Caco-2 (cell line): Measurements from ENCODE around the gene GABRA4. TPM values are rescaled to one million over a fixed set of nuclear protein-coding genes. Genes with fewer than 3 reads are reported as not detected.

ENCODE experiments used
- BruUV-seq: library from RNA; stranded (reverse); fragments of 400-500 nt; replicated peaks from 2 replicates; lab custom pipeline; 2021; lab: Mats Ljungman, UMichigan
- CTCF ChIA-PET: fragments of 300-600 bp; sonication (Branson Sonifier 250); formaldehyde crosslinking; loops from one replicate; lab custom pipeline; 2022; ENCODE audit warnings: antibody characterized with exemption; lab: Charles Lee
- POLR2A ChIA-PET: fragments of 300-600 bp; sonication (Branson Sonifier 250); formaldehyde crosslinking; loops from one replicate; lab custom pipeline; 2022; ENCODE audit warnings: antibody characterized with exemption; lab: Charles Lee
- DNase-seq, 2 experiments: peaks; one replicate each; pipeline versions ENCODE4 v3.0.0 to v3.0.0-alpha.2; 2020 to 2022
- H3K27me3 ChIP-seq: replicated peaks from 2 replicates; pipeline ENCODE4 v1.6.0; 2011; ENCODE audit warnings: low read length; ENCODE audit not compliant: control insufficient read depth, insufficient read depth
- H3K36me3 ChIP-seq: 2 replicates; pipeline ENCODE4 v1.5.1; 2011; ENCODE audit warnings: low read length; ENCODE audit not compliant: control insufficient read depth, insufficient read depth
- H3K4me1 ChIP-seq: fragments of 250-450 bp; sonication (Bioruptor Pico); 2 replicates; pipeline ENCODE4 v1.5.1; 2020; ENCODE audit warnings: mild to moderate bottlenecking
- H3K4me3 ChIP-seq: 2 replicates; pipeline ENCODE4 v1.5.1; 2011; ENCODE audit warnings: low read depth, mild to moderate bottlenecking, control low read depth, low read length
- H3K9me3 ChIP-seq: fragments of 250-450 bp; sonication (Bioruptor Pico); 2 replicates; pipeline ENCODE4 v1.5.1; 2020; ENCODE audit warnings: mild to moderate bottlenecking, moderate library complexity
- H3K27ac Mint-ChIP-seq: one replicate; pipeline ENCODE4 v1.8.0; 2022; ENCODE audit warnings: mixed read lengths; ENCODE audit not compliant: unreplicated experiment
- H3K27me3 Mint-ChIP-seq: one replicate; pipeline ENCODE4 v1.8.0; 2022; ENCODE audit warnings: mixed read lengths; ENCODE audit not compliant: insufficient read depth, unreplicated experiment
- H3K36me3 Mint-ChIP-seq: one replicate; pipeline ENCODE4 v1.8.0; 2022; ENCODE audit warnings: mild to moderate bottlenecking, mixed read lengths; ENCODE audit not compliant: insufficient read depth, unreplicated experiment
- H3K4me1 Mint-ChIP-seq: one replicate; pipeline ENCODE4 v1.8.0; 2022; ENCODE audit warnings: low read depth, mixed read lengths; ENCODE audit not compliant: unreplicated experiment
- H3K4me3 Mint-ChIP-seq: one replicate; pipeline ENCODE4 v1.8.0; 2022; ENCODE audit warnings: mild to moderate bottlenecking, moderate library complexity, mixed read lengths; ENCODE audit not compliant: unreplicated experiment
- H3K9me3 Mint-ChIP-seq: one replicate; pipeline ENCODE4 v1.8.0; 2022; ENCODE audit warnings: mixed read lengths; ENCODE audit not compliant: unreplicated experiment
- intact Hi-C: fragments of 100-400 bp; cut with micrococcal nuclease; formaldehyde crosslinking; loops from one replicate; pipeline ENCODE4 v1.10.0; 2022; ENCODE audit not compliant: unreplicated experiment
- total RNA-seq: library from RNA; stranded (reverse); gene quantifications from 2 replicates; pipeline ENCODE4 v1.2.3, GENCODE V29; 2022
- TF ChIP-seq, protein P1 (sequence below), 2 experiments: fragments of 200-600 bp in 1 of 2; IDR thresholded peaks; 1 replicate in 1 of 2; 2 replicates in 1 of 2; pipeline versions ENCODE4 v1.5.1 to v1.8.0; 2011 to 2022; ENCODE audit warnings: antibody characterized with exemption in 1 of 2, control low read depth in 1 of 2, inconsistent platforms in 1 of 2, low read depth in 1 of 2, low read length in 1 of 2, mild to moderate bottlenecking in 1 of 2, moderate library complexity in 1 of 2; ENCODE audit not compliant: insufficient read depth in 1 of 2, severe bottlenecking in 1 of 2, unreplicated experiment in 1 of 2

The GABRA4 gene
- total RNA-seq, 1 experiment from 2014 or later: 8.1 TPM

DNA sequence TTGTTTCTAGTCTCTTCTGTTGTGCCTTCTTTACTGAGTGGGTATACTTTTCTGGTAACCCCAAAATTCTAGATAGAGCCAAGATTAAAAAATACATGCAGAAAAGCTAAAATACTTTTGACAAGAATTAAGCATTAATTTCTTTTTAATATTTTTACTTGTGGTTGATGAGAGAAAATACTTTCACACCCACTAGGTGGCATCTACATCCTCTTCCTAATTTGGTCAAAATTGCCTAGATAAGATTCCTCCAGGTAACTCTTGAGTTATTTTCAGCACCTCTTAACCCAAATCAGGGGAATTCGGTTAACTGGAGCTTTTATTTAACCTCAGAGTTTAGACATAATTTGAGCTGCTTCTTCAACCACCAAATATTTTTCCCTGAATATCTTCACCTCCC, 55.9 kb downstream of the GABRA4 start:
- peaks cover 8% of the 10 kb centered on the region for H3K9me3 Mint-ChIP-seq
- intact Hi-C loops: no loop called here
- CTCF ChIA-PET: no interaction called here
- TF ChIP-seq, protein P1, sequence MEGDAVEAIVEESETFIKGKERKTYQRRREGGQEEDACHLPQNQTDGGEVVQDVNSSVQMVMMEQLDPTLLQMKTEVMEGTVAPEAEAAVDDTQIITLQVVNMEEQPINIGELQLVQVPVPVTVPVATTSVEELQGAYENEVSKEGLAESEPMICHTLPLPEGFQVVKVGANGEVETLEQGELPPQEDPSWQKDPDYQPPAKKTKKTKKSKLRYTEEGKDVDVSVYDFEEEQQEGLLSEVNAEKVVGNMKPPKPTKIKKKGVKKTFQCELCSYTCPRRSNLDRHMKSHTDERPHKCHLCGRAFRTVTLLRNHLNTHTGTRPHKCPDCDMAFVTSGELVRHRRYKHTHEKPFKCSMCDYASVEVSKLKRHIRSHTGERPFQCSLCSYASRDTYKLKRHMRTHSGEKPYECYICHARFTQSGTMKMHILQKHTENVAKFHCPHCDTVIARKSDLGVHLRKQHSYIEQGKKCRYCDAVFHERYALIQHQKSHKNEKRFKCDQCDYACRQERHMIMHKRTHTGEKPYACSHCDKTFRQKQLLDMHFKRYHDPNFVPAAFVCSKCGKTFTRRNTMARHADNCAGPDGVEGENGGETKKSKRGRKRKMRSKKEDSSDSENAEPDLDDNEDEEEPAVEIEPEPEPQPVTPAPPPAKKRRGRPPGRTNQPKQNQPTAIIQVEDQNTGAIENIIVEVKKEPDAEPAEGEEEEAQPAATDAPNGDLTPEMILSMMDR (IDR thresholded peaks at IDR 0.05; ENCODE audit: insufficient read depth in 1 of 2, low read depth in 1 of 2, low read length in 1 of 2, severe bottlenecking in 1 of 2, unreplicated experiment in 1 of 2): peak in 1 of 2 experiments; percentile 22
- no peaks in the 10 kb centered on the region for H3K36me3 Mint-ChIP-seq
- H3K4me3 Mint-ChIP-seq: no peak overlapping the region
- no peaks in the 10 kb centered on the region for H3K27me3 Mint-ChIP-seq
- H3K4me1 ChIP-seq: peaks cover under 1% of the 10 kb centered on the region; the same call in 1 of the 2 replicates
- H3K9me3 ChIP-seq: peaks cover 3% of the 10 kb centered on the region; the same call in 1 of the 2 replicates
- H3K4me1 Mint-ChIP-seq: no peaks in the 10 kb centered on the region
- H3K4me3 ChIP-seq: no peak overlapping the region
- no peak overlapping the region for H3K27ac Mint-ChIP-seq
- no TSS peak for BruUV-seq
- no peak for DNase-seq
- POLR2A ChIA-PET: no interaction called here
- H3K27me3 ChIP-seq: no peaks in the 10 kb centered on the region
- no peaks in the 10 kb centered on the region for H3K36me3 ChIP-seq

DNA sequence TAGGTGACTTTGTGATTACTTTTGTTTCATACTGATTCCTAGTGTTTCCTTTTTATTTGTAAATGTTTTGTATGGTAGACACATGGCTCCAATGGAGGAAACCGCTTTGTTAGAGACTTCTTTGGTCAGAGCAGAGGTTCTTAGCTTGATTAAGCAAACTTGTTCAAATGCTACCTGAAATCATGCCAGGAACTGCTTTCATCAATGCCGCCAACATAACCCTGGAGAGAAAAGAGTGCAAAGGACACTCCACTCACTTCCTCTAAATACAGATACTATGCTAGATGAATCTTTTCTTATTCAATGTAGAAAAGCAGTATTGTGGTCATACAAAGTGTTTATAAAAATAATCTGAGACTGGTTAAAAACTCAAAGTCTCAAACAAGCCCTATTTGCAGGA, 58.7 kb downstream of the GABRA4 start:
- DNase-seq: no peak
- peaks cover 3% of the 10 kb centered on the region; the same call in 1 of the 2 replicates for H3K9me3 ChIP-seq
- H3K36me3 ChIP-seq: no peaks in the 10 kb centered on the region
- ChIA-PET CTCF (no interaction called here), POLR2A (no interaction called here)
- no peak overlapping the region for H3K4me3 ChIP-seq
- H3K27ac Mint-ChIP-seq: no peak overlapping the region
- no peaks in the 10 kb centered on the region for H3K9me3 Mint-ChIP-seq
- TF ChIP-seq, protein P1 (IDR thresholded peaks at IDR 0.05; ENCODE audit: insufficient read depth in 1 of 2, low read depth in 1 of 2, low read length in 1 of 2, severe bottlenecking in 1 of 2, unreplicated experiment in 1 of 2): no peak
- no TSS peak for BruUV-seq
- no peaks in the 10 kb centered on the region for H3K27me3 Mint-ChIP-seq
- intact Hi-C loops: loop anchor here (5.0 kb wide), 2 partner anchors 188 to 458 kb away; no protein-coding TSS in a partner anchor
- H3K4me3 Mint-ChIP-seq: no peak overlapping the region
- H3K4me1 Mint-ChIP-seq: peaks cover 13% of the 10 kb centered on the region
- no peaks in the 10 kb centered on the region for H3K36me3 Mint-ChIP-seq
- H3K4me1 ChIP-seq: peaks cover 25% of the 10 kb centered on the region
- no peaks in the 10 kb centered on the region for H3K27me3 ChIP-seq

DNA sequence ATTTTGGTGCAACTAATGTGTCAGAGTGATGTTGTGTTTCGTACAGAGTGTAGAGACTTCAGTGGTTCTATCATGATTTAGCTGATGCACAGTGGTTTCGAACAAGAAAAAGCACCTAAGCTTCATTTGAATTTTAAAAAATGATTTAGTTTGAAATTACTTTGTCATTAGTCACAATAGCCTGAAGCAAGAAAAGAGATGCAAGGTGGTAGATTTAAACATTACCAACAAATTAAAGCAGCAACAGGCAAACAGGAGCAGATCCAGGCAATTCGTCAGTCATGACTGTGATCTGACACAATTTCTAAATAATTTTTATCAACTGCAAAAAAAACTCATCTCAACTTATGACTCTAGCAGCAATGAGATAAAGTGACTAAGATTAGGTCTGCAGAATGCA, 59.7 kb downstream of the GABRA4 start:
- H3K4me1 ChIP-seq: peaks cover 29% of the 10 kb centered on the region
- Mint-ChIP-seq H3K4me3 (no peak overlapping the region), H3K9me3 (no peaks in the 10 kb centered on the region), H3K4me1 (peaks cover 13% of the 10 kb centered on the region), H3K27ac (no peak overlapping the region), H3K36me3 (no peaks in the 10 kb centered on the region), H3K27me3 (no peaks in the 10 kb centered on the region)
- no peaks in the 10 kb centered on the region for H3K36me3 ChIP-seq
- no peaks in the 10 kb centered on the region for H3K27me3 ChIP-seq
- CTCF ChIA-PET: no interaction called here
- no peak for DNase-seq
- TF ChIP-seq, protein P1 (IDR thresholded peaks at IDR 0.05; ENCODE audit: insufficient read depth in 1 of 2, low read depth in 1 of 2, low read length in 1 of 2, severe bottlenecking in 1 of 2, unreplicated experiment in 1 of 2): no peak
- peaks cover 3% of the 10 kb centered on the region; the same call in 1 of the 2 replicates for H3K9me3 ChIP-seq
- BruUV-seq: no TSS peak
- POLR2A ChIA-PET: no interaction called here
- H3K4me3 ChIP-seq: no peak overlapping the region
- intact Hi-C loops: loop anchor here (5.0 kb wide), 2 partner anchors 189 to 459 kb away; no protein-coding TSS in a partner anchor
